ENCODE results near the gene CNBD2. TPM values are rescaled to one million over a fixed set of nuclear protein-coding genes. Genes with fewer than 3 reads are reported as not detected.
A peak's percentile ranks its signal among the peaks of the same experiment; 100 is the strongest.
"Not testable (repeated sequence)": the region's sequence is repeated elsewhere in the genome, so short reads cannot be mapped to it uniquely, and the experiment has no call there.

Gene CNBD2
- total RNA-seq, 1 donor from 2014 or later = 2.1 TPM

- TF ChIP-seq, protein P1, sequence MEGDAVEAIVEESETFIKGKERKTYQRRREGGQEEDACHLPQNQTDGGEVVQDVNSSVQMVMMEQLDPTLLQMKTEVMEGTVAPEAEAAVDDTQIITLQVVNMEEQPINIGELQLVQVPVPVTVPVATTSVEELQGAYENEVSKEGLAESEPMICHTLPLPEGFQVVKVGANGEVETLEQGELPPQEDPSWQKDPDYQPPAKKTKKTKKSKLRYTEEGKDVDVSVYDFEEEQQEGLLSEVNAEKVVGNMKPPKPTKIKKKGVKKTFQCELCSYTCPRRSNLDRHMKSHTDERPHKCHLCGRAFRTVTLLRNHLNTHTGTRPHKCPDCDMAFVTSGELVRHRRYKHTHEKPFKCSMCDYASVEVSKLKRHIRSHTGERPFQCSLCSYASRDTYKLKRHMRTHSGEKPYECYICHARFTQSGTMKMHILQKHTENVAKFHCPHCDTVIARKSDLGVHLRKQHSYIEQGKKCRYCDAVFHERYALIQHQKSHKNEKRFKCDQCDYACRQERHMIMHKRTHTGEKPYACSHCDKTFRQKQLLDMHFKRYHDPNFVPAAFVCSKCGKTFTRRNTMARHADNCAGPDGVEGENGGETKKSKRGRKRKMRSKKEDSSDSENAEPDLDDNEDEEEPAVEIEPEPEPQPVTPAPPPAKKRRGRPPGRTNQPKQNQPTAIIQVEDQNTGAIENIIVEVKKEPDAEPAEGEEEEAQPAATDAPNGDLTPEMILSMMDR (conservative IDR thresholded peaks at IDR 0.05; ENCODE audit: low read depth, low read length) = no peak
- DNase-seq (ENCODE audit: low read depth) = no peak
- H3K4me3 ChIP-seq (ENCODE audit: low read depth, low read length) = no peak overlapping the region
Observed at GRCh38 chr20:36052117-36052513, 83.7 kb downstream of the CNBD2 start.

GRCh38 chr20:36053863-36054518 is 85.6 kb downstream of the CNBD2 start:
- DNase-seq (ENCODE audit: low read depth); H3K4me3 ChIP-seq (ENCODE audit: low read depth, low read length): not testable (repeated sequence)

DNA sequence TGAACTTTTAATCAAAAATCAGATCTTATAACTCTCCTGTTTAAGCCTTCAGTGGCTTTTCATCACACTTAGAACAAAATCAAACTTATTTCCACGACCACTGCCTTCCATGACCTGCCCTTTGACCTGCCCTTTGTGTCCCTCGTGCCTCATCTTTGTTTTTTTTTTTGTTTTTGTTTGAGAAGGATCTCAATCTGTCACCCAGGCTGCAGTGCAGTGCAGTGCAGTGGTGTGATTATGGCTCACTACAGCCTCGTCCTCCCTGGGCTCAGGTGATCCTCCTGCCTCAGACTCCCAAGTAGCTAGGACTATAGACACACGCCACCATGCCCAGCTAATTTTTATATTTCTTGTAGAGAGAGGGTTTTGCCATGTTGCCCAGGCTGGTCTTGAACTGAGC is 86.8 kb downstream of the CNBD2 start:
- TF ChIP-seq, protein P1 (conservative IDR thresholded peaks at IDR 0.05; ENCODE audit: low read depth, low read length) = no peak
- no peak for DNase-seq (ENCODE audit: low read depth)
- H3K4me3 ChIP-seq (ENCODE audit: low read depth, low read length) = no peak overlapping the region

DNA sequence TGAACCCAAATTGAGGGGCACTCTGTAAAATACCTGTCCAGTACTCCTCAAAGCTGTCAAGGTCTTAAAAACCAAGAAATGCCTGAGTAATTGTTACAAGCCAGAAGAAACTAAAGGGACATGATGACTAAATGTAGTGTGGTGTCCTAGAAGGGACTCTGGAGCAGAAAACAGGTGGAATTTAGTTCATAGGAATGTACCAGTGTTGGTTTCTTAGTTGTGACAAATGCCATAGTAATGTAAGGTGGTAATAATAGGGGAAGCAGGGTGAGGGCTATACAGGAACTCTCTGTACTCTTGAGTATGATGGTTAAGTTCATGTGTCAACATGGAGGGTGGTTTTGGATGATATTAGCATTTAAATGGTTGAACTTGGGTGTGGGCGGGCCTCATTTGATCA is 92.3 kb downstream of the CNBD2 start:
- H3K4me3 ChIP-seq (ENCODE audit: low read depth, low read length) = no peak overlapping the region
- TF ChIP-seq, protein P1 (conservative IDR thresholded peaks at IDR 0.05; ENCODE audit: low read depth, low read length) = no peak
- peak; percentile 31 for DNase-seq (ENCODE audit: low read depth)

DNA sequence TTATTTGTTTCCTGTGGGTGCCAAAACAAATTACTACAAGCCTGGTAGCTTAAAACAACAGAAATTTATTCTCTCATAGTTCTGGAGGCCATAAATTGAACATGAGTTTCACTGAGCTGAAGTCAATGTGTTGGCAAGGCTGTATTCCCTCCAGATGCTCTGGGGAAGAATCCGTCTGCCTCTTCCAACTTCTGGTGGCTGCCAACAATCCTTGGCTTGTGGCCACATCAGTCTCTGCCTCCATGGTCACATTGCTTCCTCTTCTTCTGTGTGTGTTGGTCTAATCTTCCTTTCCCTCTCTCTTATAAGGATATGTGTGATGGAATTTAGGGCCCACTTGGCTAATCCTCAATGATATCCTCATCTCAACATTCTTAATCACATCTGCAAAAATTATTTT is 93.4 kb downstream of the CNBD2 start:
- no peak for DNase-seq (ENCODE audit: low read depth)
- TF ChIP-seq, protein P1 (conservative IDR thresholded peaks at IDR 0.05; ENCODE audit: low read depth, low read length) = no peak
- no peak overlapping the region for H3K4me3 ChIP-seq (ENCODE audit: low read depth, low read length)

- DNase-seq (ENCODE audit: low read depth) = no peak
- H3K4me3 ChIP-seq (ENCODE audit: low read depth, low read length) = no peak overlapping the region
- TF ChIP-seq, protein P1 (conservative IDR thresholded peaks at IDR 0.05; ENCODE audit: low read depth, low read length) = no peak
Observed at GRCh38 chr20:36062799-36063198, 94.4 kb downstream of the CNBD2 start.

GRCh38 chr20:36063916-36064657 is 95.7 kb downstream of the CNBD2 start:
- DNase-seq (ENCODE audit: low read depth) = no peak
- peak overlapping the region; percentile 55 for H3K4me3 ChIP-seq (ENCODE audit: low read depth, low read length)
- TF ChIP-seq, protein P1 (conservative IDR thresholded peaks at IDR 0.05; ENCODE audit: low read depth, low read length) = no peak
